Tibial artery (tissue), 4 donors: Measurements from ENCODE around the gene SCAPER.
"Not testable (repeated sequence)": the region's sequence is repeated elsewhere in the genome, so short reads cannot be mapped to it uniquely, and the experiment has no call there.

Experiments
- DNase-seq, 2 donors: peaks; one replicate each; pipeline ENCODE4 v3.0.0-alpha.2; 2019
- H3K27ac ChIP-seq, 2 donors: fragments of 200-600 bp; sonication (generic) in 1 of 2; 1 replicate in 1 of 2; 2 replicates in 1 of 2; pipeline ENCODE4 v1.5.1; 2018 to 2019; ENCODE audit warnings: mild to moderate bottlenecking in 1 of 2
- H3K27me3 ChIP-seq, 2 donors: fragments of 200-600 bp; sonication (generic) in 1 of 2; one replicate each; pipeline versions ENCODE4 v1.5.1 to v1.6.0; 2016 to 2019
- H3K36me3 ChIP-seq, 3 donors: fragments of 200-600 bp; sonication (generic) in 2 of 3; one replicate each; pipeline ENCODE4 v1.5.1; 2016 to 2019; ENCODE audit warnings: mild to moderate bottlenecking in 2 of 3
- H3K4me1 ChIP-seq, 4 donors: fragments of 200-600 bp; sonication (generic) in 2 of 4; 1 replicate in 3 of 4; 2 replicates in 1 of 4; pipeline ENCODE4 v1.5.1; 2016 to 2019
- H3K4me3 ChIP-seq, 2 donors: fragments of 200-600 bp; sonication (generic) in 1 of 2; 1 replicate in 1 of 2; 2 replicates in 1 of 2; pipeline ENCODE4 v1.5.1; 2018 to 2019; ENCODE audit warnings: mild to moderate bottlenecking in 2 of 2
- H3K9me3 ChIP-seq, 3 donors: fragments of 200-600 bp; sonication (generic) in 1 of 3; one replicate each; pipeline ENCODE4 v1.5.1; 2016 to 2019
- CTCF ChIP-seq, 2 experiments: fragments of 200-600 bp in 1 of 2; fragments of 450-650 bp in 1 of 2; IDR thresholded peaks; one replicate each; pipeline ENCODE4 v1.5.1; 2017 to 2019; ENCODE audit warnings: antibody characterized with exemption in 2 of 2, mild to moderate bottlenecking in 1 of 2, moderate library complexity in 1 of 2
- intact Hi-C: fragments of 100-400 bp; cut with DNase I; formaldehyde crosslinking; loops from one replicate; pipeline ENCODE4 v1.15.0; 2023; ENCODE audit warnings: low total_unique reads

Gene SCAPER

GRCh38 chr15:76448755-76449154 lies 456.4 kb downstream of the SCAPER start:
- Histone ChIP-seq H3K4me1 (no peaks in the 10 kb centered on the region), H3K4me3 (no peak overlapping the region), H3K27ac (no peak overlapping the region), H3K27me3 (no peaks in the 10 kb centered on the region), H3K36me3 (no peaks in the 10 kb centered on the region), H3K9me3 (no peaks in the 10 kb centered on the region)
- no peak for DNase-seq
- no peak for TF ChIP-seq CTCF (IDR thresholded peaks at IDR 0.05)
- intact Hi-C loops, result no loop called here

GRCh38 chr15:76447728-76448441 lies 457.3 kb downstream of the SCAPER start:
- no peak for DNase-seq
- Histone ChIP-seq H3K4me1 (no peaks in the 10 kb centered on the region), H3K9me3 (no peaks in the 10 kb centered on the region), H3K36me3 (no peaks in the 10 kb centered on the region), H3K27me3 (no peaks in the 10 kb centered on the region), H3K27ac (no peak overlapping the region), H3K4me3 (no peak overlapping the region)
- intact Hi-C loops, result no loop called here
- no peak for TF ChIP-seq CTCF (IDR thresholded peaks at IDR 0.05)

GRCh38 chr15:76440441-76440840 lies 464.7 kb downstream of the SCAPER start:
- DNase-seq, result no peak
- H3K27ac ChIP-seq, result no peak overlapping the region
- H3K36me3 ChIP-seq, result no peaks in the 10 kb centered on the region
- TF ChIP-seq CTCF (IDR thresholded peaks at IDR 0.05), result no peak
- H3K4me1 ChIP-seq, result no peaks in the 10 kb centered on the region
- H3K4me3 ChIP-seq, result no peak overlapping the region
- H3K9me3 ChIP-seq, result no peaks in the 10 kb centered on the region
- intact Hi-C loops, result no loop called here
- H3K27me3 ChIP-seq, result no peaks in the 10 kb centered on the region

DNA sequence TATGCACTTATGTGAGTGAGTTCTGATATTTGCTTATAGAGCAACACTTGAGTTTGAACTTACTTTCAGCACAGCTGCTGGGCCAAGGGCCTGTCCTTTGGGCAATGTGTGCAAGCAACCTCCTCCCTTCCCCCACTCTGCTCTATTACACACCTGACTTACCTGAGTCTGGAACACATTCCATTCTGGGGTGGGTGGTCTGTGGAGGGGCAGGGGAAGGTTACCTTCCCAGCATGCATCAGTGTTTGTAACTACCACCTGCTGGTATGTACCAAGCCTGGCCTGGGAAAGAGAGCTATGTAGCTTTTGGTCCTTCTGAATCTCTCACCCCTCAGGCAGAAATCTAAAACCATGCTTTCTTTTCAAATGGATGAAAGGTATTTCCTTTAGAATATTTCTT lies 465.6 kb downstream of the SCAPER start:
- DNase-seq, result no peak
- Histone ChIP-seq H3K9me3 (no peaks in the 10 kb centered on the region), H3K36me3 (no peaks in the 10 kb centered on the region), H3K27ac (no peak overlapping the region), H3K4me3 (no peak overlapping the region), H3K4me1 (no peaks in the 10 kb centered on the region), H3K27me3 (no peaks in the 10 kb centered on the region)
- intact Hi-C loops, result no loop called here
- no peak for TF ChIP-seq CTCF (IDR thresholded peaks at IDR 0.05)

DNA sequence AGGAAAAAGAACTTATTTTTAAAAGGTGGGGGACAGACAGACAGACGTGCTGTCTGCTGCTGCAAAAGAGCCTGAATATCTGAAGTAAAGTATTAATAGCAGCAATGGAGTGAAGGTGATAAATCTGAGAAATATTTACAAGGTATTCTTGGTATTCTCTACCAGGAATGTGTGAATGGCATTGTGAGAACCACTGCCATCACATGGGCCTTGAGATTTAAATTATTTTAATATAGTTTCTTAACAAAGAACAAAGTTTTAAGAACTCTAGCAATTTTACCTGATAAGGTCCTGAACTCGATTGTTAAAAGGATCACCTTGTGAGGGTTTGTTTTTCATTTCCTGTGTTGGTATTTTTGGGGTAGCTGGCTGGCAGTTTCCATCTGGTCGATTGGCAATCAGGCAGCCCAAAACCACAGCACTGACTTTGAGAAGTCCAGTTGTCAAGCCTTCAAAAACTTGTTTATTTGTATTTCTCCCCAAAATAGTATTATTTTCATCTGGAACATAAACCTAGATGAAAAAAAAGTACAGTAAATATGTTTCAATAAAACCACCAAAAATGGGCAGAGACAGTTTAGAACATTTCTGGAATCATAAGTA lies 471.2 kb downstream of the SCAPER start:
- Histone ChIP-seq H3K4me1 (peaks cover 0 to 7% (median 0%) of the 10 kb centered on the region in 4 donors), H3K27me3 (no peaks in the 10 kb centered on the region), H3K36me3 (peaks cover 30 to 40% (median 34%) of the 10 kb centered on the region in 3 donors), H3K4me3 (no peak overlapping the region), H3K9me3 (no peaks in the 10 kb centered on the region), H3K27ac (no peak overlapping the region)
- intact Hi-C loops, result no loop called here
- TF ChIP-seq CTCF (IDR thresholded peaks at IDR 0.05), result no peak
- DNase-seq, result no peak

- peaks cover 33 to 49% (median 35%) of the 10 kb centered on the region in 3 donors for H3K36me3 ChIP-seq
- H3K4me3 ChIP-seq, H3K27ac ChIP-seq, H3K4me1 ChIP-seq, DNase-seq, H3K27me3 ChIP-seq, intact Hi-C loops, H3K9me3 ChIP-seq: not testable (repeated sequence)
These were observed 472.1 kb downstream of the SCAPER start for GRCh38 chr15:76433036-76433435.
